ENCODE measurements around the gene DRD4. TPM values are rescaled to one million over a fixed set of nuclear protein-coding genes. Genes with fewer than 3 reads are reported as not detected.

Gene DRD4
- total RNA-seq, 2 experiments from 2014 or later = 0.70 to 0.82 TPM

DNA sequence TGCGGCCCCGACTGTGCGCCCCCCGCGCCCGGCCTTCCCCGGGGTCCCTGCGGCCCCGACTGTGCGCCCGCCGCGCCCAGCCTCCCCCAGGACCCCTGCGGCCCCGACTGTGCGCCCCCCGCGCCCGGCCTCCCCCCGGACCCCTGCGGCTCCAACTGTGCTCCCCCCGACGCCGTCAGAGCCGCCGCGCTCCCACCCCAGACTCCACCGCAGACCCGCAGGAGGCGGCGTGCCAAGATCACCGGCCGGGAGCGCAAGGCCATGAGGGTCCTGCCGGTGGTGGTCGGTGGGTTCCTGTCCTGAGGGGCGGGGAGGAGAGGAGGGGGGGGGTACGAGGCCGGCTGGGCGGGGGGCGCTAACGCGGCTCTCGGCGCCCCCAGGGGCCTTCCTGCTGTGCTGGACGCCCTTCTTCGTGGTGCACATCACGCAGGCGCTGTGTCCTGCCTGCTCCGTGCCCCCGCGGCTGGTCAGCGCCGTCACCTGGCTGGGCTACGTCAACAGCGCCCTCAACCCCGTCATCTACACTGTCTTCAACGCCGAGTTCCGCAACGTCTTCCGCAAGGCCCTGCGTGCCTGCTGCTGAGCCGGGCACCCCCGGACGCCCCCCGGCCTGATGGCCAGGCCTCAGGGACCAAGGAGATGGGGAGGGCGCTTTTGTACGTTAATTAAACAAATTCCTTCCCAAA lies 3.1 kb downstream of the DRD4 start:
- H3K4me1 Mint-ChIP-seq (ENCODE audit: low read depth) = peaks cover 12% of the 10 kb centered on the region
- ATAC-seq (ENCODE audit: poor library complexity) (peak; percentile 42), DNase-seq (peak in 3 of 14 experiments; percentile 17 to 58 (median 43))
- Histone ChIP-seq H3K27me3 (ENCODE audit: control insufficient read depth in 1 of 2, insufficient read depth in 2 of 2, low read length in 2 of 2) (peaks cover 29 to 32% of the 10 kb centered on the region in 2 experiments), H3K9me3 (ENCODE audit: control insufficient read depth in 1 of 2, insufficient read depth in 1 of 2, low read length in 2 of 2) (peaks cover 0 to 23% of the 10 kb centered on the region in 2 experiments), H3K36me3 (ENCODE audit: insufficient read depth, low read length) (peaks cover 14% of the 10 kb centered on the region), H3K4me1 (ENCODE audit: insufficient read depth, low read length) (peaks cover 33% of the 10 kb centered on the region), H3K27ac (ENCODE audit: low read depth in 1 of 2, low read length in 2 of 2) (no peak overlapping the region), H3K4me3 (ENCODE audit: low read length) (no peak overlapping the region)
- no peaks in the 10 kb centered on the region for H3K9me3 Mint-ChIP-seq
- peaks cover 34% of the 10 kb centered on the region for H3K27me3 Mint-ChIP-seq
- ChIA-PET CTCF (no interaction called here), POLR2A (no interaction called here)
- intact Hi-C loops (cut with DNase I, micrococcal nuclease) = no loop called here
- peak overlapping the region; percentile 80 for H3K4me3 Mint-ChIP-seq
- no peak overlapping the region for H3K27ac Mint-ChIP-seq
- H3K36me3 Mint-ChIP-seq (ENCODE audit: low read depth) = no peaks in the 10 kb centered on the region
- TF ChIP-seq, protein P1, sequence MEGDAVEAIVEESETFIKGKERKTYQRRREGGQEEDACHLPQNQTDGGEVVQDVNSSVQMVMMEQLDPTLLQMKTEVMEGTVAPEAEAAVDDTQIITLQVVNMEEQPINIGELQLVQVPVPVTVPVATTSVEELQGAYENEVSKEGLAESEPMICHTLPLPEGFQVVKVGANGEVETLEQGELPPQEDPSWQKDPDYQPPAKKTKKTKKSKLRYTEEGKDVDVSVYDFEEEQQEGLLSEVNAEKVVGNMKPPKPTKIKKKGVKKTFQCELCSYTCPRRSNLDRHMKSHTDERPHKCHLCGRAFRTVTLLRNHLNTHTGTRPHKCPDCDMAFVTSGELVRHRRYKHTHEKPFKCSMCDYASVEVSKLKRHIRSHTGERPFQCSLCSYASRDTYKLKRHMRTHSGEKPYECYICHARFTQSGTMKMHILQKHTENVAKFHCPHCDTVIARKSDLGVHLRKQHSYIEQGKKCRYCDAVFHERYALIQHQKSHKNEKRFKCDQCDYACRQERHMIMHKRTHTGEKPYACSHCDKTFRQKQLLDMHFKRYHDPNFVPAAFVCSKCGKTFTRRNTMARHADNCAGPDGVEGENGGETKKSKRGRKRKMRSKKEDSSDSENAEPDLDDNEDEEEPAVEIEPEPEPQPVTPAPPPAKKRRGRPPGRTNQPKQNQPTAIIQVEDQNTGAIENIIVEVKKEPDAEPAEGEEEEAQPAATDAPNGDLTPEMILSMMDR (IDR thresholded peaks at IDR 0.05) = no peak

DNA sequence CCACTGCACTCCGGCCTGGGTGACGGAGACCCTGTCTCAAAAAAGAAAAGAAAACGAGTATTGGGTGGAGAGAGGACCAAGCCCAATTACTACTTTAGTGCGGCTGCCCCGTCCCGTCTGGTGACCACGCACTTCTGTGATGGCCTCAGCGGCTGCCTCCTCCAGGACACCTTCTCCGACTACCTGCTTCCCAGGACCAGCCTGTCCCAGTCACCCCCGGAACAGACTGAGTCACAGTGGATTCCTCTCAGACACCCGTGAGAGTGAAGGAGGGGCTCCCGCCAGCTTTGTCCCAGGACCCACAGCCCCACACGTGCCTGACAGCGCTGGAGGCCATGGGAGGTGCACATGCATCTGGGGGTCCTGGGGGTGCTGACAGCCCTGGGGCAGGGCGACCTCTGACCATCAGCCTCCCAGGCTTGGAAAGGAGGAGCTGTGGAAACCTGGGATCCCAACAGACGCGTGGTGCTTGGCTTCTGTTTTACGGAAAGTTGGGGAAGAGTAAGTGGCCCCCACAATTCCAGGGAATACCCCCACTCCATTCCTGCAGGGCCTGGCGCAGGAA lies 4.8 kb downstream of the DRD4 start:
- Mint-ChIP-seq H3K4me1 (ENCODE audit: low read depth) (peaks cover 12% of the 10 kb centered on the region), H3K27me3 (peaks cover 20% of the 10 kb centered on the region), H3K4me3 (no peak overlapping the region), H3K9me3 (no peaks in the 10 kb centered on the region), H3K36me3 (ENCODE audit: low read depth) (peaks cover 5% of the 10 kb centered on the region), H3K27ac (no peak overlapping the region)
- H3K9me3 ChIP-seq (ENCODE audit: control insufficient read depth in 1 of 2, insufficient read depth in 1 of 2, low read length in 2 of 2) = peaks cover 0 to 17% of the 10 kb centered on the region in 2 experiments
- H3K4me3 ChIP-seq (ENCODE audit: low read length) = no peak overlapping the region
- H3K27ac ChIP-seq (ENCODE audit: low read depth in 1 of 2, low read length in 2 of 2) = no peak overlapping the region
- DNase-seq (no peak), ATAC-seq (ENCODE audit: poor library complexity) (no peak)
- ChIA-PET CTCF (no interaction called here), POLR2A (interaction anchor here (1.0 kb wide), 1 partner anchor 26 kb away, joined by 3 read pairs; the partner anchor contains the start of gene IRF7)
- H3K36me3 ChIP-seq (ENCODE audit: insufficient read depth, low read length) = peaks cover 14% of the 10 kb centered on the region
- peaks cover 19 to 23% of the 10 kb centered on the region in 2 experiments for H3K27me3 ChIP-seq (ENCODE audit: control insufficient read depth in 1 of 2, insufficient read depth in 2 of 2, low read length in 2 of 2)
- intact Hi-C loops (cut with DNase I, micrococcal nuclease) = no loop called here
- H3K4me1 ChIP-seq (ENCODE audit: insufficient read depth, low read length) = peaks cover 30% of the 10 kb centered on the region
- TF ChIP-seq, protein P1 (IDR thresholded peaks at IDR 0.05) = no peak

GRCh38 chr11:643366-643765 lies 6.3 kb downstream of the DRD4 start:
- peaks cover 12% of the 10 kb centered on the region for H3K27me3 Mint-ChIP-seq

More at GRCh38 chr11:643366-643765, 6.3 kb downstream of the DRD4 start:
- Histone ChIP-seq H3K9me3 (ENCODE audit: control insufficient read depth in 1 of 2, insufficient read depth in 1 of 2, low read length in 2 of 2) (peaks cover 0 to 8% of the 10 kb centered on the region in 2 experiments), H3K4me1 (ENCODE audit: insufficient read depth, low read length) (peaks cover 20% of the 10 kb centered on the region), H3K27ac (ENCODE audit: low read depth in 1 of 2, low read length in 2 of 2) (no peak overlapping the region), H3K36me3 (ENCODE audit: insufficient read depth, low read length) (peaks cover 14% of the 10 kb centered on the region), H3K27me3 (ENCODE audit: control insufficient read depth in 1 of 2, insufficient read depth in 2 of 2, low read length in 2 of 2) (peaks cover 9 to 13% of the 10 kb centered on the region in 2 experiments), H3K4me3 (ENCODE audit: low read length) (no peak overlapping the region)
- DNase-seq (no peak), ATAC-seq (ENCODE audit: poor library complexity) (peak; percentile 29)
- TF ChIP-seq, protein P1 (IDR thresholded peaks at IDR 0.05) = no peak
- intact Hi-C loops (cut with DNase I, micrococcal nuclease) = no loop called here
- no peaks in the 10 kb centered on the region for H3K9me3 Mint-ChIP-seq
- no peak overlapping the region for H3K27ac Mint-ChIP-seq
- POLR2A ChIA-PET = no interaction called here
- peaks cover 7% of the 10 kb centered on the region for H3K4me1 Mint-ChIP-seq (ENCODE audit: low read depth)
- CTCF ChIA-PET = no interaction called here
- no peak overlapping the region for H3K4me3 Mint-ChIP-seq
- peaks cover 5% of the 10 kb centered on the region for H3K36me3 Mint-ChIP-seq (ENCODE audit: low read depth)

Measured in CD4-positive, alpha-beta T cell (primary cell).